AG20443 (cell line): ENCODE data around the gene PPP2R3A.
"Not testable (repeated sequence)": the region's sequence is repeated elsewhere in the genome, so short reads cannot be mapped to it uniquely, and the experiment has no call there.

Experiments used
- DNase-seq: peaks from one replicate; pipeline ENCODE4 v3.0.0; 2012; ENCODE audit warnings: low spot score, mixed read lengths

The PPP2R3A gene

GRCh38 chr3:136036306-136036705 is 70.8 kb downstream of the PPP2R3A start:
- DNase-seq = no peak

GRCh38 chr3:136038668-136039067 is 73.1 kb downstream of the PPP2R3A start:
- DNase-seq = no peak

GRCh38 chr3:136042608-136043221 is 77.2 kb downstream of the PPP2R3A start:
- DNase-seq = peak; percentile 59

GRCh38 chr3:136044980-136045745 is 79.6 kb downstream of the PPP2R3A start:
- DNase-seq = no peak

GRCh38 chr3:136048068-136048467 is 82.5 kb downstream of the PPP2R3A start:
- DNase-seq = no peak

- DNase-seq = no peak
Observed at GRCh38 chr3:136050250-136050649, 84.7 kb downstream of the PPP2R3A start.

- no peak for DNase-seq
Observed at GRCh38 chr3:136055491-136055890, 90.0 kb downstream of the PPP2R3A start.

GRCh38 chr3:136067211-136067610 is 101.7 kb downstream of the PPP2R3A start:
- no peak for DNase-seq

GRCh38 chr3:136068708-136069107 is 103.2 kb downstream of the PPP2R3A start:
- peak; percentile 55 for DNase-seq

GRCh38 chr3:136069933-136070332 is 104.4 kb downstream of the PPP2R3A start:
- DNase-seq = no peak

GRCh38 chr3:136070334-136070733 is 104.8 kb downstream of the PPP2R3A start:
- peak; percentile 67 for DNase-seq

GRCh38 chr3:136070953-136071949 is 105.7 kb downstream of the PPP2R3A start:
- peak; percentile 61 for DNase-seq

GRCh38 chr3:136074546-136075170 is 109.1 kb downstream of the PPP2R3A start:
- no peak for DNase-seq

GRCh38 chr3:136075218-136075808 is 109.8 kb downstream of the PPP2R3A start:
- DNase-seq = peak; percentile 54

GRCh38 chr3:136075811-136076210 is 110.3 kb downstream of the PPP2R3A start:
- DNase-seq = peak; percentile 48

- peak; percentile 24 for DNase-seq
Observed at GRCh38 chr3:136078421-136079364, 113.2 kb downstream of the PPP2R3A start.

- not testable (repeated sequence) for DNase-seq
Observed at GRCh38 chr3:136083641-136084382, 118.3 kb downstream of the PPP2R3A start.

GRCh38 chr3:136085067-136085466 is 119.5 kb downstream of the PPP2R3A start:
- not testable (repeated sequence) for DNase-seq

GRCh38 chr3:136093771-136094170 is 128.2 kb downstream of the PPP2R3A start:
- no peak for DNase-seq

- no peak for DNase-seq
Observed at GRCh38 chr3:136105044-136105443, 139.5 kb downstream of the PPP2R3A start.
